ENCODE measurements around the gene RHOBTB3. TPM values are rescaled to one million over a fixed set of nuclear protein-coding genes. Genes with fewer than 3 reads are reported as not detected.

Gene RHOBTB3
- total RNA-seq, 1 experiment from 2014 or later, result 6.8 TPM

- Histone ChIP-seq H3K4ac (ENCODE audit: low read depth, low read length) (no peak overlapping the region), H3K27me3 (ENCODE audit: insufficient read depth, low read length) (no peaks in the 10 kb centered on the region), H4K20me1 (ENCODE audit: control insufficient read depth, insufficient read depth, insufficient read length) (no peaks in the 10 kb centered on the region), H2BK20ac (ENCODE audit: low read depth, low read length, poor library complexity, severe bottlenecking) (no peak overlapping the region), H3T11ph (ENCODE audit: low read length) (no peak overlapping the region), H3K23me2 (ENCODE audit: insufficient read length, low read depth, low read length, poor library complexity, severe bottlenecking) (no peaks in the 10 kb centered on the region), H3K14ac (ENCODE audit: insufficient read depth, low read length) (no peak overlapping the region), H3K23ac (ENCODE audit: insufficient read length, low read depth, low read length) (no peak overlapping the region), H3K18ac (ENCODE audit: insufficient read length, low read depth, low read length) (no peak overlapping the region), H2BK15ac (ENCODE audit: low read depth, low read length) (no peak overlapping the region), H2AFZ (ENCODE audit: low read length) (no peak overlapping the region), H2BK5ac (ENCODE audit: insufficient read length, low read length) (no peak overlapping the region), H3K4me1 (ENCODE audit: insufficient read depth, low read length) (no peaks in the 10 kb centered on the region), H4K5ac (ENCODE audit: insufficient read length, low read depth, low read length) (no peak overlapping the region), H4K8ac (replicated peaks; ENCODE audit: insufficient read length, low read depth, low read length) (no peak overlapping the region), H4K91ac (ENCODE audit: insufficient read length, low read depth, low read length) (no peak overlapping the region), H3K9me3 (ENCODE audit: control insufficient read depth, low read depth, low read length) (no peaks in the 10 kb centered on the region), H2BK120ac (ENCODE audit: low read depth, low read length, poor library complexity, severe bottlenecking) (no peak overlapping the region), H2BK12ac (ENCODE audit: insufficient read length, low read depth, low read length) (no peak overlapping the region), H3K56ac (ENCODE audit: insufficient read length, low read depth, low read length) (no peak overlapping the region), H3K4me2 (ENCODE audit: insufficient read depth, insufficient read length, low read length) (no peak overlapping the region), H3K79me1 (ENCODE audit: insufficient read depth, low read depth, low read length, poor library complexity, severe bottlenecking) (no peaks in the 10 kb centered on the region), H2AK5ac (ENCODE audit: insufficient read length, low read length) (no peak overlapping the region), H3K27ac (ENCODE audit: insufficient read length, low read depth, low read length) (no peak overlapping the region), H3K79me2 (ENCODE audit: insufficient read depth, low read length) (no peaks in the 10 kb centered on the region), H3K9ac (ENCODE audit: extremely low read depth, insufficient read length, low read length) (no peak overlapping the region)
- H3K9me3 Mint-ChIP-seq, result no peaks in the 10 kb centered on the region
- TF ChIP-seq CTCF (conservative IDR thresholded peaks at IDR 0.05), result no peak
- H3K36me3 Mint-ChIP-seq (ENCODE audit: insufficient read depth in 1 of 3, low read depth in 3 of 3), result no peaks in the 10 kb centered on the region
- H3K4me3 Mint-ChIP-seq, result no peak overlapping the region
- no peak for DNase-seq
- no CpG with 5 or more reads among the region's 2 CpGs for WGBS (ENCODE audit: extremely low coverage, insufficient read length, low lambda C conversion rate)
- no peaks in the 10 kb centered on the region for H3K27me3 Mint-ChIP-seq (ENCODE audit: low read depth)
- H3K27ac Mint-ChIP-seq, result no peak overlapping the region
- no peaks in the 10 kb centered on the region; a peak in 1 of 4 replicates for H3K4me1 Mint-ChIP-seq
Observed at GRCh38 chr5:95798048-95798447, 66.9 kb downstream of the RHOBTB3 start.
